ENCODE results near the gene DPY30.

The DPY30 gene

GRCh38 chr2:32009516-32010256 is 29.9 kb downstream of the DPY30 start:
- peak; percentile 63 for DNase-seq

GRCh38 chr2:32008805-32009515 is 30.6 kb downstream of the DPY30 start:
- peak; percentile 27 for DNase-seq

GRCh38 chr2:32007121-32007391 is 32.5 kb downstream of the DPY30 start:
- no peak for DNase-seq

- DNase-seq = no peak
Measured at GRCh38 chr2:32005371-32005976, 34.1 kb downstream of the DPY30 start.

GRCh38 chr2:32003791-32004190 is 35.8 kb downstream of the DPY30 start:
- no peak for DNase-seq

- no peak for DNase-seq
Measured at GRCh38 chr2:32002406-32002805, 37.2 kb downstream of the DPY30 start.

GRCh38 chr2:31999438-31999837 is 40.2 kb downstream of the DPY30 start:
- DNase-seq = no peak

- DNase-seq = no peak
Measured at GRCh38 chr2:31998731-31999383, 40.7 kb downstream of the DPY30 start.

- DNase-seq = no peak
Measured at GRCh38 chr2:31997653-31998052, 42.0 kb downstream of the DPY30 start.

GRCh38 chr2:31996571-31997150 is 42.9 kb downstream of the DPY30 start:
- DNase-seq = no peak

GRCh38 chr2:31992934-31993333 is 46.7 kb downstream of the DPY30 start:
- DNase-seq = no peak

GRCh38 chr2:31992025-31992579 is 47.5 kb downstream of the DPY30 start:
- DNase-seq = no peak

- DNase-seq = no peak
Measured at GRCh38 chr2:31989946-31990345, 49.7 kb downstream of the DPY30 start.

GRCh38 chr2:31987454-31988220 is 52.0 kb downstream of the DPY30 start:
- no peak for DNase-seq

GRCh38 chr2:31986906-31987305 is 52.7 kb downstream of the DPY30 start:
- DNase-seq = no peak

GRCh38 chr2:31983762-31984467 is 55.7 kb downstream of the DPY30 start:
- DNase-seq = no peak

- DNase-seq = no peak
Measured at GRCh38 chr2:31980674-31981356, 58.8 kb downstream of the DPY30 start.

GRCh38 chr2:31979956-31980355 is 59.6 kb downstream of the DPY30 start:
- no peak for DNase-seq

- no peak for DNase-seq
Measured at GRCh38 chr2:31979018-31979417, 60.6 kb downstream of the DPY30 start.

- no peak for DNase-seq
Measured at GRCh38 chr2:31978436-31978835, 61.2 kb downstream of the DPY30 start.

Data from retina (tissue), 1 donor.